Measurements from ENCODE around the gene STIM1. TPM values are rescaled to one million over a fixed set of nuclear protein-coding genes. Genes with fewer than 3 reads are reported as not detected.

STIM1 gene
- total RNA-seq, 1 experiment from 2014 or later, result 93.6 TPM

DNA sequence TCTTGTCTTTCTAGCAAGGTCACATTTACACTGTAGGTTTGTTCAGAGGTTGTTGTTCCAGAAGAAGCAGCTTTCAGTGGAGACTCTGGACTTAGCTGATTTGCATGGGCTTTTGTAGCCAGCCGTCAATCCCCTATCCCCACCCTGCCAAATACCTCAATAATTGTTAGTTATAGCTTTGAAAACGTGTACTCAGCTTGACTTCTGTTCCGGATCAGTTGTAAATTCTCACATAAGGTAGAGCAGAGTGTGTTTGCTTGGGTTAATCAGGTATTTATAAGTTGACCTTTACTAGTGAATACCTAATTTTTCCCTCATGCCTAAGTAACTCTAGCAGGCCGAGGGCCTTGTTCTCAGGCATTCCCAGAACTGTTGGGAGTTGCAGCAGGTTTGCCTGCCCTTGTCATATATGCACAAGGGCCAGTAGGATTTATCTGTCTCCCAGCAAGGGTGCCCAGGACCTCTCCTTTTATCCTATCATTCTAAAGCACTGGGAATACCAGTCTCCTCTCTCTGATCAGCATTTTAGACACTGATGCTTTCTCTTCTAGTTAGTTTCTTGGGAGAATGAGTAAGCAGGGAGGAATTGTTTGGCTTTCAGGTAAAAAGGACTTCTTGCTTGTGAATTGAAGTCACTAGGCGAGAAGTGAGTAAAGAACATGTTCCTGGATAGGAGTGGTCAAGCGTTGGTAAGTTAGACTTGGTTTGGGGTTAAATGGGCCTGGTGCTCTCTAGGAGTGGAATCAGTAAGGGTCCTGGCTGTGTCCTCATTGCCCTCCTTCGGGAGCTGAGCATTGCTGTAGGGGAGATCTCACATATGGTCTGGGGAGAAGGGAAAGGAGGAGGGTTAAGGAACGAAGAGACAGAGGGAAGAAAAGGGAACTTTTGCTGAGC is 22.1 kb downstream of the STIM1 start:
- CTCF ChIA-PET, result interaction anchor here (0.8 to 1.6 kb wide), 2 partner anchors 22 to 36 kb away, joined by 4 to 5 read pairs; partner anchors contain the start of gene STIM1
- in situ Hi-C loops (cut with HindIII; ENCODE audit: low pct_unique_long_range_greater_than_20kb, low sequenced_read_pairs), result no loop called here
- ATAC-seq, result peak; percentile 33; the same call in 1 of the 2 replicates
- Histone ChIP-seq H3K27me3 (ENCODE audit: control insufficient read depth, insufficient read depth, low read length) (no peaks in the 10 kb centered on the region), H3K36me3 (ENCODE audit: control insufficient read depth, insufficient read depth, low read length) (no peaks in the 10 kb centered on the region), H3K4me1 (ENCODE audit: control insufficient read depth, insufficient read depth, low read length) (peaks cover 36% of the 10 kb centered on the region), H3K9me3 (ENCODE audit: control insufficient read depth, insufficient read depth, low read depth, low read length) (no peaks in the 10 kb centered on the region), H3K27ac (ENCODE audit: low read length) (no peak overlapping the region; the same call in 1 of the 2 replicates), H3K4me3 (ENCODE audit: low read depth in 2 of 2, low read length in 2 of 2) (no peak overlapping the region)
- TF ChIP-seq POLR2AphosphoS5 (IDR thresholded peaks at IDR 0.05; ENCODE audit: low read depth, low read length), result no peak
- TF ChIP-seq, protein P1, sequence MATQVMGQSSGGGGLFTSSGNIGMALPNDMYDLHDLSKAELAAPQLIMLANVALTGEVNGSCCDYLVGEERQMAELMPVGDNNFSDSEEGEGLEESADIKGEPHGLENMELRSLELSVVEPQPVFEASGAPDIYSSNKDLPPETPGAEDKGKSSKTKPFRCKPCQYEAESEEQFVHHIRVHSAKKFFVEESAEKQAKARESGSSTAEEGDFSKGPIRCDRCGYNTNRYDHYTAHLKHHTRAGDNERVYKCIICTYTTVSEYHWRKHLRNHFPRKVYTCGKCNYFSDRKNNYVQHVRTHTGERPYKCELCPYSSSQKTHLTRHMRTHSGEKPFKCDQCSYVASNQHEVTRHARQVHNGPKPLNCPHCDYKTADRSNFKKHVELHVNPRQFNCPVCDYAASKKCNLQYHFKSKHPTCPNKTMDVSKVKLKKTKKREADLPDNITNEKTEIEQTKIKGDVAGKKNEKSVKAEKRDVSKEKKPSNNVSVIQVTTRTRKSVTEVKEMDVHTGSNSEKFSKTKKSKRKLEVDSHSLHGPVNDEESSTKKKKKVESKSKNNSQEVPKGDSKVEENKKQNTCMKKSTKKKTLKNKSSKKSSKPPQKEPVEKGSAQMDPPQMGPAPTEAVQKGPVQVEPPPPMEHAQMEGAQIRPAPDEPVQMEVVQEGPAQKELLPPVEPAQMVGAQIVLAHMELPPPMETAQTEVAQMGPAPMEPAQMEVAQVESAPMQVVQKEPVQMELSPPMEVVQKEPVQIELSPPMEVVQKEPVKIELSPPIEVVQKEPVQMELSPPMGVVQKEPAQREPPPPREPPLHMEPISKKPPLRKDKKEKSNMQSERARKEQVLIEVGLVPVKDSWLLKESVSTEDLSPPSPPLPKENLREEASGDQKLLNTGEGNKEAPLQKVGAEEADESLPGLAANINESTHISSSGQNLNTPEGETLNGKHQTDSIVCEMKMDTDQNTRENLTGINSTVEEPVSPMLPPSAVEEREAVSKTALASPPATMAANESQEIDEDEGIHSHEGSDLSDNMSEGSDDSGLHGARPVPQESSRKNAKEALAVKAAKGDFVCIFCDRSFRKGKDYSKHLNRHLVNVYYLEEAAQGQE (IDR thresholded peaks at IDR 0.05; ENCODE audit: insufficient read depth in 1 of 2, low read depth in 2 of 2, low read length in 1 of 2), result no peak
- TF ChIP-seq, protein P2, sequence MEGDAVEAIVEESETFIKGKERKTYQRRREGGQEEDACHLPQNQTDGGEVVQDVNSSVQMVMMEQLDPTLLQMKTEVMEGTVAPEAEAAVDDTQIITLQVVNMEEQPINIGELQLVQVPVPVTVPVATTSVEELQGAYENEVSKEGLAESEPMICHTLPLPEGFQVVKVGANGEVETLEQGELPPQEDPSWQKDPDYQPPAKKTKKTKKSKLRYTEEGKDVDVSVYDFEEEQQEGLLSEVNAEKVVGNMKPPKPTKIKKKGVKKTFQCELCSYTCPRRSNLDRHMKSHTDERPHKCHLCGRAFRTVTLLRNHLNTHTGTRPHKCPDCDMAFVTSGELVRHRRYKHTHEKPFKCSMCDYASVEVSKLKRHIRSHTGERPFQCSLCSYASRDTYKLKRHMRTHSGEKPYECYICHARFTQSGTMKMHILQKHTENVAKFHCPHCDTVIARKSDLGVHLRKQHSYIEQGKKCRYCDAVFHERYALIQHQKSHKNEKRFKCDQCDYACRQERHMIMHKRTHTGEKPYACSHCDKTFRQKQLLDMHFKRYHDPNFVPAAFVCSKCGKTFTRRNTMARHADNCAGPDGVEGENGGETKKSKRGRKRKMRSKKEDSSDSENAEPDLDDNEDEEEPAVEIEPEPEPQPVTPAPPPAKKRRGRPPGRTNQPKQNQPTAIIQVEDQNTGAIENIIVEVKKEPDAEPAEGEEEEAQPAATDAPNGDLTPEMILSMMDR (IDR thresholded peaks at IDR 0.05), result no peak
- TF ChIP-seq TCF7L2 (IDR thresholded peaks at IDR 0.05; ENCODE audit: low read depth, low read length), result no peak
- TF ChIP-seq SIN3A (IDR thresholded peaks at IDR 0.05; ENCODE audit: borderline replicate concordance, insufficient read depth, low read depth, low read length), result no peak
- POLR2A ChIA-PET, result no interaction called here
- DNase-seq (ENCODE audit: low read depth, low spot score), result no peak
- BruUV-seq (replicated peaks), result no TSS peak
- intact Hi-C loops (cut with micrococcal nuclease; ENCODE audit: unreplicated experiment), result no loop called here

DNA sequence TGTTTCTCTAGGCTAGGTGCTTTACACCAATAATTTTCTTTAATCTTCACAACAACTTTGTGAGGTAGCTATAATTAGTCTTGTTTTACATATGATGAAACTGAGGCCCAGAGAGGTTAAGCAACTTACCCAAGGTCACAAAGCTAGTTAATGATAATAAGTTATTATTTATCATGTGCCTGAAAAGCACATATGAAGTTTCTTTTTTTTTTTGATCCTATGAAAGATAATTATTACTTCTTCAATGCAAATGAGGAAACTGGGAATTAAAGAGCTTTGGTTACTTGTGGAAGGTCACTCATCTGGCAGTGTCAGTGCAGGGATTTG is 22.8 kb downstream of the STIM1 start:
- peaks cover 36% of the 10 kb centered on the region for H3K4me1 ChIP-seq (ENCODE audit: control insufficient read depth, insufficient read depth, low read length)
- H3K4me3 ChIP-seq (ENCODE audit: low read depth in 2 of 2, low read length in 2 of 2), result no peak overlapping the region
- no TSS peak for BruUV-seq (replicated peaks)
- TF ChIP-seq SIN3A (IDR thresholded peaks at IDR 0.05; ENCODE audit: borderline replicate concordance, insufficient read depth, low read depth, low read length) (no peak), POLR2AphosphoS5 (IDR thresholded peaks at IDR 0.05; ENCODE audit: low read depth, low read length) (no peak), TCF7L2 (IDR thresholded peaks at IDR 0.05; ENCODE audit: low read depth, low read length) (no peak)
- TF ChIP-seq, protein P1 (IDR thresholded peaks at IDR 0.05; ENCODE audit: insufficient read depth in 1 of 2, low read depth in 2 of 2, low read length in 1 of 2), result no peak
- TF ChIP-seq, protein P2 (IDR thresholded peaks at IDR 0.05), result no peak
- no peaks in the 10 kb centered on the region for H3K9me3 ChIP-seq (ENCODE audit: control insufficient read depth, insufficient read depth, low read depth, low read length)
- no peak overlapping the region for H3K27ac ChIP-seq (ENCODE audit: low read length)
- no peaks in the 10 kb centered on the region for H3K27me3 ChIP-seq (ENCODE audit: control insufficient read depth, insufficient read depth, low read length)
- ChIA-PET CTCF (interaction anchor here (0.8 to 1.6 kb wide), 2 partner anchors 23 to 37 kb away, joined by 4 to 5 read pairs; partner anchors contain the start of gene STIM1), POLR2A (no interaction called here)
- intact Hi-C loops (cut with micrococcal nuclease; ENCODE audit: unreplicated experiment), result no loop called here
- in situ Hi-C loops (cut with HindIII; ENCODE audit: low pct_unique_long_range_greater_than_20kb, low sequenced_read_pairs), result no loop called here
- ATAC-seq, result no peak
- DNase-seq (ENCODE audit: low read depth, low spot score), result no peak
- no peaks in the 10 kb centered on the region for H3K36me3 ChIP-seq (ENCODE audit: control insufficient read depth, insufficient read depth, low read length)

All from Panc1 (cell line).